HEK293 (cell line): ENCODE data around the gene PDE10A.

Experiments
- GFI1B ChIP-seq: fragments of 450-650 bp; formaldehyde crosslinking; IDR thresholded peaks from 2 replicates; pipeline ENCODE4 v1.5.1; 2016; ENCODE audit warnings: missing biosample characterization, missing genetic modification characterization
- IKZF3 ChIP-seq: fragments of 450-650 bp; IDR thresholded peaks from 2 replicates; pipeline ENCODE4 v1.5.0; 2018; ENCODE audit warnings: missing biosample characterization, mild to moderate bottlenecking, missing genetic modification characterization, moderate library complexity
- OVOL3 ChIP-seq: fragments of 450-650 bp; formaldehyde crosslinking; IDR thresholded peaks from 2 replicates; pipeline ENCODE4 v1.5.1; 2016; ENCODE audit warnings: missing biosample characterization, missing genetic modification characterization
- PRDM1 ChIP-seq: fragments of 450-650 bp; formaldehyde crosslinking; IDR thresholded peaks from 2 replicates; pipeline ENCODE4; 2016; ENCODE audit warnings: missing biosample characterization, missing genetic modification characterization
- SALL2 ChIP-seq: fragments of 450-650 bp; formaldehyde crosslinking; IDR thresholded peaks from 2 replicates; pipeline ENCODE4 v1.5.0; 2017; ENCODE audit warnings: missing biosample characterization, mild to moderate bottlenecking, missing genetic modification characterization, borderline replicate concordance
- SCRT2 ChIP-seq: fragments of 450-650 bp; formaldehyde crosslinking; IDR thresholded peaks from 2 replicates; pipeline ENCODE4 v1.5.1; 2016; ENCODE audit warnings: missing biosample characterization, missing genetic modification characterization
- ZBTB21 ChIP-seq: fragments of 450-650 bp; formaldehyde crosslinking; IDR thresholded peaks from 2 replicates; pipeline ENCODE4 v1.5.1; 2017; ENCODE audit warnings: missing biosample characterization, missing genetic modification characterization
- ZBTB7A ChIP-seq: fragments of 450-650 bp; formaldehyde crosslinking; IDR thresholded peaks from 2 replicates; pipeline ENCODE4 v1.5.1; 2016; ENCODE audit warnings: low read depth, missing biosample characterization, missing genetic modification characterization
- ZEB2 ChIP-seq: fragments of 450-650 bp; formaldehyde crosslinking; IDR thresholded peaks from 2 replicates; pipeline ENCODE4 v1.5.1; 2016; ENCODE audit warnings: missing biosample characterization, missing genetic modification characterization
- ZFP69B ChIP-seq: fragments of 450-650 bp; formaldehyde crosslinking; IDR thresholded peaks from 2 replicates; pipeline ENCODE4 v1.5.1; 2016; ENCODE audit warnings: missing biosample characterization, missing genetic modification characterization
- ZNF155 ChIP-seq: fragments of 450-650 bp; formaldehyde crosslinking; IDR thresholded peaks from 2 replicates; pipeline ENCODE4 v1.5.1; 2016; ENCODE audit warnings: missing biosample characterization, missing genetic modification characterization
- ZNF157 ChIP-seq: fragments of 450-650 bp; formaldehyde crosslinking; IDR thresholded peaks from 2 replicates; pipeline ENCODE4 v1.5.1; 2016; ENCODE audit warnings: missing biosample characterization, missing genetic modification characterization
- ZNF341 ChIP-seq: fragments of 450-650 bp; formaldehyde crosslinking; IDR thresholded peaks from 2 replicates; pipeline ENCODE4; 2016; ENCODE audit warnings: low read depth, missing biosample characterization, missing genetic modification characterization
- ZNF530 ChIP-seq: fragments of 450-650 bp; formaldehyde crosslinking; IDR thresholded peaks from 2 replicates; pipeline ENCODE4 v1.5.1; 2016; ENCODE audit warnings: low read depth, missing biosample characterization, missing genetic modification characterization
- ZNF585B ChIP-seq: fragments of 450-650 bp; formaldehyde crosslinking; IDR thresholded peaks from 2 replicates; pipeline ENCODE4 v1.5.1; 2016; ENCODE audit warnings: missing biosample characterization, missing genetic modification characterization
- ZNF629 ChIP-seq: fragments of 450-650 bp; formaldehyde crosslinking; IDR thresholded peaks from 2 replicates; pipeline ENCODE4 v1.5.1; 2017; ENCODE audit warnings: missing biosample characterization, missing genetic modification characterization
- ZNF664 ChIP-seq: fragments of 450-650 bp; formaldehyde crosslinking; IDR thresholded peaks from 2 replicates; pipeline ENCODE4 v1.5.1; 2016; ENCODE audit warnings: missing biosample characterization, missing genetic modification characterization
- TF ChIP-seq, protein P1 (sequence below): fragments of 450-650 bp; formaldehyde crosslinking; IDR thresholded peaks from 2 replicates; pipeline ENCODE4 v1.5.1; 2016; ENCODE audit warnings: missing biosample characterization, missing genetic modification characterization
- TF ChIP-seq, protein P2 (sequence below): fragments of 450-650 bp; formaldehyde crosslinking; IDR thresholded peaks from 2 replicates; pipeline ENCODE4 v1.5.1; 2016; ENCODE audit warnings: missing biosample characterization, missing genetic modification characterization
- TF ChIP-seq, protein P3 (sequence below): fragments of 450-650 bp; formaldehyde crosslinking; IDR thresholded peaks from 2 replicates; pipeline ENCODE4 v1.5.1; 2016; ENCODE audit warnings: missing biosample characterization, missing genetic modification characterization
- TF ChIP-seq, protein P4 (sequence below): fragments of 450-650 bp; formaldehyde crosslinking; IDR thresholded peaks from 2 replicates; pipeline ENCODE4 v1.5.1; 2016; ENCODE audit warnings: missing biosample characterization, missing genetic modification characterization
- TF ChIP-seq, protein P5 (sequence below): fragments of 450-650 bp; formaldehyde crosslinking; IDR thresholded peaks from 2 replicates; pipeline ENCODE4 v1.5.1; 2016; ENCODE audit warnings: missing biosample characterization, missing genetic modification characterization, borderline replicate concordance
- TF ChIP-seq, protein P6 (sequence below): fragments of 450-650 bp; formaldehyde crosslinking; IDR thresholded peaks from 2 replicates; pipeline ENCODE4 v1.5.1; 2016; ENCODE audit warnings: missing biosample characterization, missing genetic modification characterization, low read depth

The PDE10A gene

DNA sequence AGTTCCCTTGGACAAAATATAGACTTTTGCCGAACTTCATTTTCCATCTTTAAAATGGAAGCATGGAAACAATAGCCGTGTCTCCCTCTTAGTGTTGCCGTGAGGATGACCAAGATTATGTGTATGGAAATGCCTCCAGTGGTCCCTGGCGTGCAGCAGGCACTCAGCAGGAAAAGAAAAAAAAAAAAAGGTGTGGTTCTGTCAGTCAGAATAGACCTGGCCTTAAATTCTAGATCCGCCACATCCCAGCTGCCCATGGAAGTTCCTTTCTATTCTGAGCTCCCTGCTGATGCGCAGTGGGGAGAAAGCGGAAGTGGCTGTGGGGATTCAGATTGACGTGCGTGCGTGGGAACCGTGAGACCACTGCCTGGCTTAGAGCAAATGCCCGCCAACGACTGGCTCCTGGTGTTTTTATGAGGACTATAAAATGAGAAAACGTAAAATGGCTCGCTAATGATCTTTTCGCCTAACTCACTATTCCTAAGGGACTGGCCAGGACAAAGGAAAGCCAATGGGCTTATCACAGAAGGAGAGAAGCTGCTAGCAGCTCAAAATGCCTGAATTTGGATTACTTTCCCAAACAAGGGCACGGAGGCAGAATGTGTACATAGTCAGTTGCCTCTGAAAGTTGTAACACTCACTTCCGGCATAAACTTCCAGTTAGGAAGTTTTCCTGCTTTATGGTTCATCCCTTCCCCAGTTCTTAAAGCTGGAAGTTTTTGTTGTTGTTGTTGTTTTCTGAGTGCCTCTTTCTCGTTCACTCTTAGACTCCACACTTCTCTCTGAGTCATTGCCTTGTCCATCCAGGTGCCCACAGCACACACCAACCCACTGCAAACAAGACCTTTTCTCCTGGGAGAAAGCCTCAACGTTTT, 11.4 kb upstream of the PDE10A start (continued):
- TF ChIP-seq ZNF155 (tag by site-specific recombination): no peak
- TF ChIP-seq, protein P1, sequence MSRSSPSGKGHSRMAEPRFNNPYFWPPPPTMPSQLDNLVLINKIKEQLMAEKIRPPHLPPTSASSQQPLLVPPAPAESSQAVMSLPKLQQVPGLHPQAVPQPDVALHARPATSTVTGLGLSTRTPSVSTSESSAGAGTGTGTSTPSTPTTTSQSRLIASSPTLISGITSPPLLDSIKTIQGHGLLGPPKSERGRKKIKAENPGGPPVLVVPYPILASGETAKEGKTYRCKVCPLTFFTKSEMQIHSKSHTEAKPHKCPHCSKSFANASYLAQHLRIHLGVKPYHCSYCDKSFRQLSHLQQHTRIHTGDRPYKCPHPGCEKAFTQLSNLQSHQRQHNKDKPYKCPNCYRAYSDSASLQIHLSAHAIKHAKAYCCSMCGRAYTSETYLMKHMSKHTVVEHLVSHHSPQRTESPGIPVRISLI (tag by site-specific recombination): peak; percentile 45; the same call in 1 of the 2 replicates
- TF ChIP-seq SCRT2: no peak
- TF ChIP-seq, protein P2, sequence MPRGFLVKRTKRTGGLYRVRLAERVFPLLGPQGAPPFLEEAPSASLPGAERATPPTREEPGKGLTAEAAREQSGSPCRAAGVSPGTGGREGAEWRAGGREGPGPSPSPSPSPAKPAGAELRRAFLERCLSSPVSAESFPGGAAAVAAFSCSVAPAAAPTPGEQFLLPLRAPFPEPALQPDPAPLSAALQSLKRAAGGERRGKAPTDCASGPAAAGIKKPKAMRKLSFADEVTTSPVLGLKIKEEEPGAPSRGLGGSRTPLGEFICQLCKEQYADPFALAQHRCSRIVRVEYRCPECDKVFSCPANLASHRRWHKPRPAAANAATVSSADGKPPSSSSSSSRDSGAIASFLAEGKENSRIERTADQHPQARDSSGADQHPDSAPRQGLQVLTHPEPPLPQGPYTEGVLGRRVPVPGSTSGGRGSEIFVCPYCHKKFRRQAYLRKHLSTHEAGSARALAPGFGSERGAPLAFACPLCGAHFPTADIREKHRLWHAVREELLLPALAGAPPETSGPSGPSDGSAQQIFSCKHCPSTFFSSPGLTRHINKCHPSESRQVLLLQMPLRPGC (tag by site-specific recombination): 0 out of 2 replicates have a peak, but pooled peaks have one; percentile 62
- 0 out of 2 replicates have a peak, but pooled peaks have one; percentile 49 for TF ChIP-seq GFI1B (tag by site-specific recombination)
- TF ChIP-seq, protein P3, sequence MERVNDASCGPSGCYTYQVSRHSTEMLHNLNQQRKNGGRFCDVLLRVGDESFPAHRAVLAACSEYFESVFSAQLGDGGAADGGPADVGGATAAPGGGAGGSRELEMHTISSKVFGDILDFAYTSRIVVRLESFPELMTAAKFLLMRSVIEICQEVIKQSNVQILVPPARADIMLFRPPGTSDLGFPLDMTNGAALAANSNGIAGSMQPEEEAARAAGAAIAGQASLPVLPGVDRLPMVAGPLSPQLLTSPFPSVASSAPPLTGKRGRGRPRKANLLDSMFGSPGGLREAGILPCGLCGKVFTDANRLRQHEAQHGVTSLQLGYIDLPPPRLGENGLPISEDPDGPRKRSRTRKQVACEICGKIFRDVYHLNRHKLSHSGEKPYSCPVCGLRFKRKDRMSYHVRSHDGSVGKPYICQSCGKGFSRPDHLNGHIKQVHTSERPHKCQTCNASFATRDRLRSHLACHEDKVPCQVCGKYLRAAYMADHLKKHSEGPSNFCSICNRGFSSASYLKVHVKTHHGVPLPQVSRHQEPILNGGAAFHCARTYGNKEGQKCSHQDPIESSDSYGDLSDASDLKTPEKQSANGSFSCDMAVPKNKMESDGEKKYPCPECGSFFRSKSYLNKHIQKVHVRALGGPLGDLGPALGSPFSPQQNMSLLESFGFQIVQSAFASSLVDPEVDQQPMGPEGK (tag by site-specific recombination): 0 out of 2 replicates have a peak, but pooled peaks have one; percentile 42
- TF ChIP-seq OVOL3 (tag by site-specific recombination): peak; percentile 67; the same call in 1 of the 2 replicates
- no peak for TF ChIP-seq ZNF157 (tag by site-specific recombination)
- TF ChIP-seq ZNF341: peak; percentile 54; the same call in 1 of the 2 replicates
- TF ChIP-seq ZBTB7A (tag by site-specific recombination): no peak
- peak; percentile 93 for TF ChIP-seq IKZF3 (tag by site-specific recombination)
- TF ChIP-seq ZNF629 (tag by site-specific recombination): peak; percentile 87
- TF ChIP-seq, protein P4, sequence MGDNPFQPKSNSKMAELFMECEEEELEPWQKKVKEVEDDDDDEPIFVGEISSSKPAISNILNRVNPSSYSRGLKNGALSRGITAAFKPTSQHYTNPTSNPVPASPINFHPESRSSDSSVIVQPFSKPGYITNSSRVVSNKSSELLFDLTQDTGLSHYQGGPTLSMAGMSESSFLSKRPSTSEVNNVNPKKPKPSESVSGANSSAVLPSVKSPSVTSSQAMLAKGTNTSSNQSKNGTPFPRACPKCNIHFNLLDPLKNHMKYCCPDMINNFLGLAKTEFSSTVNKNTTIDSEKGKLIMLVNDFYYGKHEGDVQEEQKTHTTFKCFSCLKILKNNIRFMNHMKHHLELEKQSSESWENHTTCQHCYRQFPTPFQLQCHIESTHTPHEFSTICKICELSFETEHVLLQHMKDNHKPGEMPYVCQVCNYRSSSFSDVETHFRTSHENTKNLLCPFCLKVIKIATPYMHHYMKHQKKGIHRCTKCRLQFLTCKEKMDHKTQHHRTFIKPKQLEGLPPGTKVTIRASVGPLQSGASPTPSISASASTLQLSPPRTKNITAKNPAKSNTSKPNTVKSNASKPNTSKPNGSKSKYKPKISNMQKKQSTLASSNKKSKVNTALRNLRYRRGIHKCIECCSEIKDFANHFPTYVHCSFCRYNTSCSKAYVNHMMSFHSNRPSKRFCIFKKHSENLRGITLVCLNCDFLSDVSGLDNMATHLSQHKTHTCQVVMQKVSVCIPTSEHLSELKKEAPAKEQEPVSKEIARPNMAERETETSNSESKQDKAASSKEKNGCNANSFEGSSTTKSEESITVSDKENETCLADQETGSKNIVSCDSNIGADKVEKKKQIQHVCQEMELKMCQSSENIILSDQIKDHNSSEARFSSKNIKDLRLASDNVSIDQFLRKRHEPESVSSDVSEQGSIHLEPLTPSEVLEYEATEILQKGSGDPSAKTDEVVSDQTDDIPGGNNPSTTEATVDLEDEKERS (tag by site-specific recombination): no peak
- TF ChIP-seq ZNF664 (tag by site-specific recombination): 0 out of 2 replicates have a peak, but pooled peaks have one; percentile 48
- TF ChIP-seq SALL2: no peak
- TF ChIP-seq, protein P5, sequence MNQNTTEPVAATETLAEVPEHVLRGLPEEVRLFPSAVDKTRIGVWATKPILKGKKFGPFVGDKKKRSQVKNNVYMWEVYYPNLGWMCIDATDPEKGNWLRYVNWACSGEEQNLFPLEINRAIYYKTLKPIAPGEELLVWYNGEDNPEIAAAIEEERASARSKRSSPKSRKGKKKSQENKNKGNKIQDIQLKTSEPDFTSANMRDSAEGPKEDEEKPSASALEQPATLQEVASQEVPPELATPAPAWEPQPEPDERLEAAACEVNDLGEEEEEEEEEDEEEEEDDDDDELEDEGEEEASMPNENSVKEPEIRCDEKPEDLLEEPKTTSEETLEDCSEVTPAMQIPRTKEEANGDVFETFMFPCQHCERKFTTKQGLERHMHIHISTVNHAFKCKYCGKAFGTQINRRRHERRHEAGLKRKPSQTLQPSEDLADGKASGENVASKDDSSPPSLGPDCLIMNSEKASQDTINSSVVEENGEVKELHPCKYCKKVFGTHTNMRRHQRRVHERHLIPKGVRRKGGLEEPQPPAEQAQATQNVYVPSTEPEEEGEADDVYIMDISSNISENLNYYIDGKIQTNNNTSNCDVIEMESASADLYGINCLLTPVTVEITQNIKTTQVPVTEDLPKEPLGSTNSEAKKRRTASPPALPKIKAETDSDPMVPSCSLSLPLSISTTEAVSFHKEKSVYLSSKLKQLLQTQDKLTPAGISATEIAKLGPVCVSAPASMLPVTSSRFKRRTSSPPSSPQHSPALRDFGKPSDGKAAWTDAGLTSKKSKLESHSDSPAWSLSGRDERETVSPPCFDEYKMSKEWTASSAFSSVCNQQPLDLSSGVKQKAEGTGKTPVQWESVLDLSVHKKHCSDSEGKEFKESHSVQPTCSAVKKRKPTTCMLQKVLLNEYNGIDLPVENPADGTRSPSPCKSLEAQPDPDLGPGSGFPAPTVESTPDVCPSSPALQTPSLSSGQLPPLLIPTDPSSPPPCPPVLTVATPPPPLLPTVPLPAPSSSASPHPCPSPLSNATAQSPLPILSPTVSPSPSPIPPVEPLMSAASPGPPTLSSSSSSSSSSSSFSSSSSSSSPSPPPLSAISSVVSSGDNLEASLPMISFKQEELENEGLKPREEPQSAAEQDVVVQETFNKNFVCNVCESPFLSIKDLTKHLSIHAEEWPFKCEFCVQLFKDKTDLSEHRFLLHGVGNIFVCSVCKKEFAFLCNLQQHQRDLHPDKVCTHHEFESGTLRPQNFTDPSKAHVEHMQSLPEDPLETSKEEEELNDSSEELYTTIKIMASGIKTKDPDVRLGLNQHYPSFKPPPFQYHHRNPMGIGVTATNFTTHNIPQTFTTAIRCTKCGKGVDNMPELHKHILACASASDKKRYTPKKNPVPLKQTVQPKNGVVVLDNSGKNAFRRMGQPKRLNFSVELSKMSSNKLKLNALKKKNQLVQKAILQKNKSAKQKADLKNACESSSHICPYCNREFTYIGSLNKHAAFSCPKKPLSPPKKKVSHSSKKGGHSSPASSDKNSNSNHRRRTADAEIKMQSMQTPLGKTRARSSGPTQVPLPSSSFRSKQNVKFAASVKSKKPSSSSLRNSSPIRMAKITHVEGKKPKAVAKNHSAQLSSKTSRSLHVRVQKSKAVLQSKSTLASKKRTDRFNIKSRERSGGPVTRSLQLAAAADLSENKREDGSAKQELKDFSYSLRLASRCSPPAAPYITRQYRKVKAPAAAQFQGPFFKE (tag by site-specific recombination): no peak
- TF ChIP-seq ZBTB21 (tag by site-specific recombination): peak; percentile 86
- TF ChIP-seq ZNF585B: no peak
- peak; percentile 82 for TF ChIP-seq PRDM1 (tag by site-specific recombination)
- no peak for TF ChIP-seq ZNF530 (tag by site-specific recombination)
- TF ChIP-seq, protein P6, sequence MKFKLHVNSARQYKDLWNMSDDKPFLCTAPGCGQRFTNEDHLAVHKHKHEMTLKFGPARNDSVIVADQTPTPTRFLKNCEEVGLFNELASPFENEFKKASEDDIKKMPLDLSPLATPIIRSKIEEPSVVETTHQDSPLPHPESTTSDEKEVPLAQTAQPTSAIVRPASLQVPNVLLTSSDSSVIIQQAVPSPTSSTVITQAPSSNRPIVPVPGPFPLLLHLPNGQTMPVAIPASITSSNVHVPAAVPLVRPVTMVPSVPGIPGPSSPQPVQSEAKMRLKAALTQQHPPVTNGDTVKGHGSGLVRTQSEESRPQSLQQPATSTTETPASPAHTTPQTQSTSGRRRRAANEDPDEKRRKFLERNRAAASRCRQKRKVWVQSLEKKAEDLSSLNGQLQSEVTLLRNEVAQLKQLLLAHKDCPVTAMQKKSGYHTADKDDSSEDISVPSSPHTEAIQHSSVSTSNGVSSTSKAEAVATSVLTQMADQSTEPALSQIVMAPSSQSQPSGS: no peak
- TF ChIP-seq ZFP69B: peak; percentile 36; the same call in 1 of the 2 replicates
- peak; percentile 79 for TF ChIP-seq ZEB2 (tag by site-specific recombination)
